ENCODE measurements around the gene PRAMEF2.
"Not testable (repeated sequence)": the region's sequence is repeated elsewhere in the genome, so short reads cannot be mapped to it uniquely, and the experiment has no call there.

The PRAMEF2 gene

DNA sequence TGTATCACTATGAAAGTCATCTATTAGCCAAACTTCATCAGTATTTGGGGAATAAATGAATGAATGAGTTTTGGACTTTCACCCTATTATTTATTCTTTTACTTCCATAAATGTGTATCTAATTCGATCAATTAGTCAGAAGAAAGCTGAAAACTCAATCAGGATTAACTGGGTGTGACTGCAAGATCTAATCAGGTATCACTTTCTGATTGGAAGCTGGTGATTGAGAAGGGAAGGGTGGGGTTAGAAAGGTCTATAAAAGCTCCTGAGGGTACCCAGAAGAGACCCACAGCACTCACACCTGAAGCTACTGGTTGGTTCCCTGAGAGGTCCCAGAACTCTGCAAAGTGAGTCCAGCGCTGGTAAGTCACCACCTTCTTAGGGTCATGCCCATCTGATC is at the start of gene PRAMEF2:
Gene PRAMEF2, plus strand, starts transcription at position 301 of the 400 bp plus-strand sequence. CDS start 1,924 bp downstream, outside the sequence.
- H3K4me3 ChIP-seq (ENCODE audit: control insufficient read depth, low read depth, low read length); DNase-seq (ENCODE audit: low read depth): not testable (repeated sequence)

GRCh38 chr1:12809933-12810332 is 47.0 kb upstream of the PRAMEF2 start:
- no peak overlapping the region for H3K4me3 ChIP-seq (ENCODE audit: control insufficient read depth, low read depth, low read length)
- TF ChIP-seq CTCF (IDR thresholded peaks at IDR 0.05; ENCODE audit: control insufficient read depth, insufficient read depth, low read depth, low read length, missing control alignments), result no peak
- no peak for DNase-seq (ENCODE audit: low read depth)

DNA sequence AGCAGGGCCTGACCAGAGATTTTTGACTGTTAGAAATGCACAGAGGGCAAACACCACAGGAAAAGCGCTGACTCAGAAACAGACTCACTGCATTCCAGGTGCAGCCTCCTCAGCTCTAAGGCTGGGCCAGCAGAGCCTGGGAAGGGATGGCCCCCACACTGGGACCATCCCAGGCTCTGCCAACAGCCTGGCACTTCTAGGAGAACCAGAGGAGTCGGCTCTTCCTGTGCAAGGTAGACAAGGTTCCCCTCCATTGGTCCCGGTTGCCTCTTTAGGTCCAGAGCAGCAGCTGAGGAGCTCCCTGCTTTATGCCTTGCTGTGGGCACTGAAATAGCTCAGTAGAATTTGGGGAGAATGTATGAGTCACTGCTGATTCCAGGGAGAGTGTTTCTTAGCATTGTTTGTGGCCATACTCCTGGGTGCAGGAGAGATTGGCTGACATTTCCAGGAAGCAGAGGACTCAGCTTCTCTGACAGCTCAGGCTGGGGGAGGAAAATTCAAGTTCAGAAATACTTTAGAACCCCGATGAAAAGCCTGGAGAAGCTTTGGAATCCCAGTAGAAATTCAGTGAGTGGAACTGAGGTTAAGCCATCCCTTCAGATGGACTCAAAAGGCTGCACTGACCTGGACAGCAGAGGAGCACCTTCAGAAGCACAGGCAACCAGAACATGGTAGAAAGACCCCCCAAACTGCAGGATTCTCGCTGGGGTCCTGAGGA is 46.0 kb upstream of the PRAMEF2 start:
- TF ChIP-seq CTCF (IDR thresholded peaks at IDR 0.05; ENCODE audit: control insufficient read depth, insufficient read depth, low read depth, low read length, missing control alignments), result no peak
- no peak for DNase-seq (ENCODE audit: low read depth)
- H3K4me3 ChIP-seq (ENCODE audit: control insufficient read depth, low read depth, low read length), result no peak overlapping the region

DNA sequence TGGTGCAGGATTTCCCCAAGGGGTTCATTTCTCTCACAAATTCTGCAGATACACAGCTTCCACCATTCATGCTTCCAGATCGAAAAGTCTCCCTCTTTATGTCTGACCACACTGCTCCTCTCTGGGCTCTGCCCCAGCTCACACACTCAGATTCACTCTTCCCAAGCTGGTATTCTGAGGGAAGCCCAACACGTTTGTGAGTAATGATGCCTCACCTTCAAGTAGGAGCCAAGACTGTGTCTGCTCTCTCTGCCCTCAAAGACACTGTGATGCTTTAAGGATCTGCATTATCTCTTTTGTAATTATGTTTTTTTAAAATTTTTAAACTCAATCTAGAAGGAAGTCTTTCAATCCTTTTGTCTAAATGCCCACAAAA is 45.5 kb upstream of the PRAMEF2 start:
- DNase-seq (ENCODE audit: low read depth), result no peak
- TF ChIP-seq CTCF (IDR thresholded peaks at IDR 0.05; ENCODE audit: control insufficient read depth, insufficient read depth, low read depth, low read length, missing control alignments), result no peak
- H3K4me3 ChIP-seq (ENCODE audit: control insufficient read depth, low read depth, low read length), result no peak overlapping the region

- not testable (repeated sequence) for DNase-seq (ENCODE audit: low read depth); H3K4me3 ChIP-seq (ENCODE audit: control insufficient read depth, low read depth, low read length)
Measured at GRCh38 chr1:12819061-12819460, 37.8 kb upstream of the PRAMEF2 start.

DNA sequence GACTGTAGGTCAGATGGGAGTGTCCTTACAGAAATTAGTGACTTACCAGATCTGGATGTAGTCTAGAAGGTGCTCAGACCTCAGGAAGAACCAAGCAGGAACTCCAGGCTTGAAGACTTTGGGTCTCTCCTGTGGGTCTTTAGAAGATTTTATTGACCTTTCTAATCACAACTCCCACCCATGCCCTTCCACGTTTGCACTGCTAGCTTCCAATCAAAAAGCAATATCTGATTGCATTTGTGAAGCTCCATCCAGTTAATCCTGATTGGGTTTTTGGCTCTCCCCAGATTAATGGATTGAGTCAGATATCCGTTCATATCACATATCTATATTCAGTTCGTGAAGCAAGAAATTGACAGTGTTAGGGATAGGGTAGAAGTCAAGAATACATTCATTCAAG is 25.6 kb upstream of the PRAMEF2 start, which contains the start of gene PRAMEF11:
Gene PRAMEF11, minus strand, starts transcription at position 101 of the 400 bp plus-strand sequence. CDS start 2,621 bp downstream, outside the sequence.
- not testable (repeated sequence) for H3K4me3 ChIP-seq (ENCODE audit: control insufficient read depth, low read depth, low read length); DNase-seq (ENCODE audit: low read depth)

GRCh38 chr1:12833251-12833650 is 23.6 kb upstream of the PRAMEF2 start:
- DNase-seq (ENCODE audit: low read depth); H3K4me3 ChIP-seq (ENCODE audit: control insufficient read depth, low read depth, low read length): not testable (repeated sequence)

- DNase-seq (ENCODE audit: low read depth); H3K4me3 ChIP-seq (ENCODE audit: control insufficient read depth, low read depth, low read length): not testable (repeated sequence)
Measured at GRCh38 chr1:12848620-12849019, 8.3 kb upstream of the PRAMEF2 start, which contains the start of gene HNRNPCL1. TSS of gene HNRNPCL1 (minus strand) at chr1:12848720. CDS start at chr1:12848289, 431 bp downstream.

DNA sequence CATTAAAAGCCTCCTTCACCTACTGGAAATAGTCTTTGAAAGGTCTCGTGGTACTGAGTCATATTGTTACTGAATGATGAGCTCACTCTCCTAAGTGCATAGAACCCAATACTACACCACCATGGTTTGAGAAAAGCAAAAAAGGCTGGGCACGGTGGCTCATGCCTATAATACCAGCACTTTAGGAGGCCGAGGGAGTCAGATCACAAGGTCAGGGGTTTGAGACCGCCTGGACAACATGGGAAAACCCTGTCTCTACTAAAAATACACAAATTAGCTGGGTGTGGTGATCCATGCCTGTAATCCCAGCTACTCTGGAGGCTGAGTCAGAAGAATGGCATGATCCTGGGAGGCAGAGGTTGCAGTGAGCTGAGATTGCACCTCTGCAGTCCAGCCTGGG is 5.1 kb upstream of the PRAMEF2 start:
- no peak for TF ChIP-seq CTCF (IDR thresholded peaks at IDR 0.05; ENCODE audit: control insufficient read depth, insufficient read depth, low read depth, low read length, missing control alignments)
- DNase-seq (ENCODE audit: low read depth), result no peak
- H3K4me3 ChIP-seq (ENCODE audit: control insufficient read depth, low read depth, low read length), result no peak overlapping the region

GRCh38 chr1:12863131-12863880 is 6.4 kb downstream of the PRAMEF2 start:
- H3K4me3 ChIP-seq (ENCODE audit: control insufficient read depth, low read depth, low read length); DNase-seq (ENCODE audit: low read depth): not testable (repeated sequence)

- not testable (repeated sequence) for DNase-seq (ENCODE audit: low read depth); H3K4me3 ChIP-seq (ENCODE audit: control insufficient read depth, low read depth, low read length)
Measured at GRCh38 chr1:12878453-12878852, 21.6 kb downstream of the PRAMEF2 start.

- H3K4me3 ChIP-seq (ENCODE audit: control insufficient read depth, low read depth, low read length); DNase-seq (ENCODE audit: low read depth): not testable (repeated sequence)
Measured at GRCh38 chr1:12886101-12886500, 29.2 kb downstream of the PRAMEF2 start, which contains the start of gene PRAMEF4. TSS of gene PRAMEF4 (minus strand) at chr1:12886201. CDS start at chr1:12883394, 2,807 bp downstream.

GRCh38 chr1:12898170-12898569 is 41.3 kb downstream of the PRAMEF2 start, which contains the start of gene PRAMEF10:
TSS of gene PRAMEF10 (minus strand) at chr1:12898270. CDS start at chr1:12895847, 2,423 bp downstream.
- DNase-seq (ENCODE audit: low read depth), result not testable (repeated sequence)

More at GRCh38 chr1:12898170-12898569, 41.3 kb downstream of the PRAMEF2 start, which contains the start of gene PRAMEF10:
- H3K4me3 ChIP-seq (ENCODE audit: control insufficient read depth, low read depth, low read length), result not testable (repeated sequence)

Data from AG09309 (cell line).